ENCODE results near the gene MEX3A. TPM values are rescaled to one million over a fixed set of nuclear protein-coding genes. Genes with fewer than 3 reads are reported as not detected.

MEX3A gene
- total RNA-seq, 1 donor from 2014 or later = 1.3 TPM

- peaks cover 0 to 2% of the 10 kb centered on the region in 2 donors for H3K4me1 ChIP-seq
- TF ChIP-seq, protein P1, sequence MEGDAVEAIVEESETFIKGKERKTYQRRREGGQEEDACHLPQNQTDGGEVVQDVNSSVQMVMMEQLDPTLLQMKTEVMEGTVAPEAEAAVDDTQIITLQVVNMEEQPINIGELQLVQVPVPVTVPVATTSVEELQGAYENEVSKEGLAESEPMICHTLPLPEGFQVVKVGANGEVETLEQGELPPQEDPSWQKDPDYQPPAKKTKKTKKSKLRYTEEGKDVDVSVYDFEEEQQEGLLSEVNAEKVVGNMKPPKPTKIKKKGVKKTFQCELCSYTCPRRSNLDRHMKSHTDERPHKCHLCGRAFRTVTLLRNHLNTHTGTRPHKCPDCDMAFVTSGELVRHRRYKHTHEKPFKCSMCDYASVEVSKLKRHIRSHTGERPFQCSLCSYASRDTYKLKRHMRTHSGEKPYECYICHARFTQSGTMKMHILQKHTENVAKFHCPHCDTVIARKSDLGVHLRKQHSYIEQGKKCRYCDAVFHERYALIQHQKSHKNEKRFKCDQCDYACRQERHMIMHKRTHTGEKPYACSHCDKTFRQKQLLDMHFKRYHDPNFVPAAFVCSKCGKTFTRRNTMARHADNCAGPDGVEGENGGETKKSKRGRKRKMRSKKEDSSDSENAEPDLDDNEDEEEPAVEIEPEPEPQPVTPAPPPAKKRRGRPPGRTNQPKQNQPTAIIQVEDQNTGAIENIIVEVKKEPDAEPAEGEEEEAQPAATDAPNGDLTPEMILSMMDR (IDR thresholded peaks at IDR 0.05) = no peak
- no peak overlapping the region for H3K4me3 ChIP-seq
- no peak overlapping the region for H3K27ac ChIP-seq
- DNase-seq (ENCODE audit: low spot score in 2 of 2) = no peak
- intact Hi-C loops (cut with DNase I) = loop anchor here (1.0 kb wide), 1 partner anchor 135 kb away; no protein-coding TSS in a partner anchor
- H3K9me3 ChIP-seq = no peaks in the 10 kb centered on the region
- H3K27me3 ChIP-seq = no peaks in the 10 kb centered on the region
- no peaks in the 10 kb centered on the region for H3K36me3 ChIP-seq
Measured at GRCh38 chr1:156090138-156090839, 8.0 kb upstream of the MEX3A start.

- Histone ChIP-seq H3K4me3 (no peak overlapping the region), H3K4me1 (peaks cover 0 to 2% of the 10 kb centered on the region in 2 donors), H3K27me3 (no peaks in the 10 kb centered on the region), H3K9me3 (no peaks in the 10 kb centered on the region), H3K36me3 (no peaks in the 10 kb centered on the region), H3K27ac (no peak overlapping the region)
- TF ChIP-seq, protein P1 (IDR thresholded peaks at IDR 0.05) = no peak
- DNase-seq (ENCODE audit: low spot score in 2 of 2) = no peak
- intact Hi-C loops (cut with DNase I) = loop anchor here (1.0 kb wide), 1 partner anchor 136 kb away; no protein-coding TSS in a partner anchor
Measured at GRCh38 chr1:156089704-156090103, 7.4 kb upstream of the MEX3A start.

GRCh38 chr1:156086256-156086662 is 4.0 kb upstream of the MEX3A start:
- H3K4me3 ChIP-seq = no peak overlapping the region
- no peaks in the 10 kb centered on the region for H3K9me3 ChIP-seq
- H3K27ac ChIP-seq = no peak overlapping the region
- intact Hi-C loops (cut with DNase I) = no loop called here
- TF ChIP-seq, protein P1 (IDR thresholded peaks at IDR 0.05) = no peak
- no peaks in the 10 kb centered on the region for H3K36me3 ChIP-seq
- H3K27me3 ChIP-seq = no peaks in the 10 kb centered on the region
- peaks cover 4 to 16% of the 10 kb centered on the region in 2 donors for H3K4me1 ChIP-seq
- no peak for DNase-seq (ENCODE audit: low spot score in 2 of 2)

DNA sequence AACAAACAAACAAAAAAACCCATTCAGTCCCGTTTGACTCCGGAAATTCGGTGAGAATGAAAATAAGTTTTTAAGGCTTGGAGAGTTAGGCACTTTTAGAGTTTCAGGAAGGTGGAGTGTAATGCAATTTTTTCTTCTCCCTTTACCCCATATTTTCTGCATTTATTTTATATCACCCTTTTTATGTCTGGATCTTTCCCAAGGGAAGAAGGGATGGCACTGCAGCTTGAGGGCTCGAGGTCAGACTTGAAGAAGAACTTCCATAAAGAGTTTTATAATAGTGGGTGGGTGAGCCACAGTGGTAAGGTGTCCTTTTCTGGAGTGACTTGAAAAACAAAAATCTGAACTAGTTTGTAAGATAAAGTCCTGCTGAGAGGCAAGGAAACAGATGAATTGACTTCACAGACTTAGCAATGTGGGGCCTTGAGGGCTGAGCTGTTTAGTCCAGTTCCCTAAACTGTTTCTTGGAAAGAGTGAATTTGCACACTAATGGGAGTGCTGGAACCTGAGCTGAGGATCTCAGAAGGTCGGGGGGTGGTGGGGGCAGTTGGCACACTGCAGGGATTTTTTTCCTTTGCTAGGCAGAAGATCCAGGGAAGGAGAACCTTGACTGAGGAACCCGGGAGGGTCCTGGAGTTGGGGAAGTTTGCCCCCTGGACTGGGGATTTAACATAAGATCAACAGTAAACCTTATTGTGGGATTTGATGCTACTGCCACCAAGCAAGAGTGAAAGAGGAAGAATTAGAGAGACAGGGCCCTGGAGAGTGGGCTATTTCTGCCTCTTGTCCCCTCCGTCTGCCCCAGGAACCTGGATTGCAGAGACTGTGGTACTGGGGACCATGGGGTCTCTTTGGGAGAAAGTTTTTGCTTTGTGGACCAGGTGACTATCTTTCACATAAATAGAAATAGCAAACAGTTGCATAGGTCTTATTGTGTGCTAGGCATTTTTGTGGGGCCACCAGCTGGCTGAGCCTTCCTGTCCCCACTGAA is 1.8 kb upstream of the MEX3A start:
- TF ChIP-seq, protein P1 (IDR thresholded peaks at IDR 0.05) = no peak
- Histone ChIP-seq H3K4me3 (peak overlapping the region in 1 of 2 donors; percentile 93), H3K4me1 (peaks cover 4 to 14% of the 10 kb centered on the region in 2 donors), H3K27ac (no peak overlapping the region), H3K36me3 (no peaks in the 10 kb centered on the region), H3K9me3 (no peaks in the 10 kb centered on the region), H3K27me3 (no peaks in the 10 kb centered on the region)
- no peak for DNase-seq (ENCODE audit: low spot score in 2 of 2)
- intact Hi-C loops (cut with DNase I) = loop anchor here (2.0 to 5.0 kb wide), 2 partner anchors 29 to 128 kb away; partner anchors contain the start of genes LAMTOR2 and PMF1

DNA sequence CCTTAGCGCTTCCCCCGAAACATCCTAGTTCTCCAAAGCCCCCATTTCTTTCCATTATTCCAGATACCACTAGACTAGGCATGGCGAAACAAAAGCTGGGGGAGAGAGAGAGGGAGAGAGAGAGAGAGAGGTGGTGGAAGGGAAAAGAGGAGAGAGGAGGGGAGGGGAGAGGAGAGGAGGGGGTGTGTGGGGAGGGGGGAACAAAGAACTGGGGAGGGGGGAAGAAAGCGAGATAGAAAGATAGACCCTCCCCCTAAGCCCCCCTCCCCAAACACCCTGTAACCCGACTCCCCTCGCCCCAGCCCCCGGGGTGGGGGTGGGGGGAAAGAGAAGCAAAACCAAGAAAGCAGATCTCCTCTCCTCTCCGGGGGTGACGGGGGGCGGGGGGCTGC is 352 bp downstream of the MEX3A start:
- Histone ChIP-seq H3K4me3 (peak overlapping the region; percentile 93 to 94), H3K36me3 (no peaks in the 10 kb centered on the region), H3K9me3 (no peaks in the 10 kb centered on the region), H3K27me3 (no peaks in the 10 kb centered on the region), H3K4me1 (peaks cover 4 to 14% of the 10 kb centered on the region in 2 donors), H3K27ac (no peak overlapping the region)
- TF ChIP-seq, protein P1 (IDR thresholded peaks at IDR 0.05) = no peak
- intact Hi-C loops (cut with DNase I) = loop anchor here (2.0 to 5.0 kb wide), 2 partner anchors 27 to 130 kb away; partner anchors contain the start of genes LAMTOR2 and PMF1
- no peak for DNase-seq (ENCODE audit: low spot score in 2 of 2)

Measured in ascending aorta (tissue), 2 donors.